HG03103 (cell line): ENCODE results near the gene MCM9.
"Not testable (repeated sequence)": the region's sequence is repeated elsewhere in the genome, so short reads cannot be mapped to it uniquely, and the experiment has no call there.

Experiments
- ATAC-seq: cut with Tn5 transposase; IDR thresholded peaks from one replicate; pipeline ENCODE4 v1.9.1; 2021; ENCODE audit warnings: low read depth; ENCODE audit not compliant: unreplicated experiment

MCM9 gene

GRCh38 chr6:118775381-118775780, 159.6 kb downstream of the MCM9 start:
- no peak for ATAC-seq

GRCh38 chr6:118774581-118774980, 160.4 kb downstream of the MCM9 start:
- ATAC-seq: no peak

DNA sequence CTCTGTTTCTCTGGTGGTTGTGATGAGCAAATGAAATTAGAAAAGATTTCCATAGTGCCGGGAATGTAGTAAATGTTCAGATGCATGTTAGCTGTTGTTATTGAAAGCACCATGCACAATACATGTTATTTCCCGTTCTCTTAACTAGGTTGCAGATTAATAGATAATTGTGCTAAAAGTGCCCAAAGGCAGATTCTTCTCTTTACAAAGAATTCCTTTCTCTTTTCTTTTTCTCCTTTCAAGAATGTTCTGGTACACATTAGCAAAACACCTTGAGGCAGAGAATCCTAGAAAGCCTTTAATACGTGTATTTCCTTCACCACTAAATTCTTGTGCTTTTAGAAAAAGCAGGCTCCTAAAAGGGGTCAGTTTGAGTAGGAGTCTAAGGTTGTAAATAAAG, 162.1 kb downstream of the MCM9 start:
- ATAC-seq: no peak

- no peak for ATAC-seq
Observed at GRCh38 chr6:118771253-118771652, 163.7 kb downstream of the MCM9 start.

DNA sequence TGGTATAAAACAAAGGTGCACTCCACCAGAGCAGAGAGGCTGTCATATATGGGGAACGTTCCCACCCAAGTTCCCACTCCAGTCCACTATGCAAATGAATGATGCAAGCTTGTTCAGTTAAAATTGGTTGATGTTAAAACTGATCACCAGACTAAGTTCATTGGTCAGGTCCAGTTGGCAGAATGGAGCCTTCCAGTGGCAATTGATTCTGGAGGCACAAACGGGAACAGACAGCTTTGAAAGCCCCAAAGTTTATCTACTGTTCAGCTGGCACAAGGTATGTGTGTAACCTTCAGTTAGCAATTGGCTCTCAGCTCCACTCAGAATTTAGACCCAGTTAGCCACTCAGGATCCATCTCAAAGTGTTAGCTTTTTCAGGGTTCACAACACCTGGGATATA, 164.1 kb downstream of the MCM9 start:
- ATAC-seq: no peak

- no peak for ATAC-seq
Observed at GRCh38 chr6:118770112-118770788, 164.7 kb downstream of the MCM9 start.

GRCh38 chr6:118768904-118769325, 166.0 kb downstream of the MCM9 start:
- ATAC-seq: no peak

DNA sequence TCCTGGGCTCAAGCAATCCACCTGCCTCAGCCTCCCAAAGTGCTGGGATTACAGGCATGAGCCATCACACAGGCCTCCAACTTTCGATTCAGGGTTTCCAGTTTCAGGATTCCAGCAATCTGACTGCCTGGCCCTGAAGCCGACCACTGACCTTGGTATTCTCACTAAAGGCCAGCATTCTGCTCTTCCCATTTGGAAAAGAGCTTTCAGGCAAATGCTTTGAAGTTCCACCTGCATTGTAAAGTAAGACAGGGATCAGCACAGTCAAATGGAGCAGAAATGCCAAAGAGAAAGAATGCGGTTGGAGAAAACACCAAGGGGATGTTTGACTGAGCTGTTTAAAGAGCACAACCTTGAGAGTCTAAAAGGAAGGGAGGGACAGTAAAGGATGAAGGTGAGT, 166.5 kb downstream of the MCM9 start:
- ATAC-seq: no peak

- not testable (repeated sequence) for ATAC-seq
Observed at GRCh38 chr6:118765316-118765715, 169.6 kb downstream of the MCM9 start.

- ATAC-seq: no peak
Observed at GRCh38 chr6:118764766-118765165, 170.2 kb downstream of the MCM9 start.
